Measurements from ENCODE around the gene WNT7B. TPM values are rescaled to one million over a fixed set of nuclear protein-coding genes. Genes with fewer than 3 reads are reported as not detected.

The WNT7B gene
- total and polyA plus RNA-seq, 10 of the 15 experiments (the other 5 are each of a cell fraction or from before 2014, with no cell fraction given), result 0.12 TPM; not detected in 9

GRCh38 chr22:45896964-45897538 lies 79.9 kb downstream of the WNT7B start (continued):
- TF ChIP-seq E2F8 (IDR thresholded peaks at IDR 0.05; ENCODE audit: low read depth, partially characterized antibody) (no peak), BCL3 (IDR thresholded peaks at IDR 0.05; ENCODE audit: borderline replicate concordance, insufficient read depth, low read depth, low read length, poor library complexity, severe bottlenecking) (no peak), NR2F1 (conservative IDR thresholded peaks at IDR 0.05) (no peak), CHD1 (IDR thresholded peaks at IDR 0.05; ENCODE audit: low read depth, low read length) (no peak), RUNX3 (IDR thresholded peaks at IDR 0.05; ENCODE audit: low read length) (no peak), BMI1 (IDR thresholded peaks at IDR 0.05; ENCODE audit: borderline replicate concordance) (no peak), SMAD1 (IDR thresholded peaks at IDR 0.05; ENCODE audit: low read depth, partially characterized antibody) (no peak)
